ENCODE results near the gene GLT8D2. TPM values are rescaled to one million over a fixed set of nuclear protein-coding genes. Genes with fewer than 3 reads are reported as not detected.
"Not testable (repeated sequence)": the region's sequence is repeated elsewhere in the genome, so short reads cannot be mapped to it uniquely, and the experiment has no call there.

The GLT8D2 gene
- total RNA-seq, 2 donors from 2014 or later: 3.1 to 11.2 TPM

DNA sequence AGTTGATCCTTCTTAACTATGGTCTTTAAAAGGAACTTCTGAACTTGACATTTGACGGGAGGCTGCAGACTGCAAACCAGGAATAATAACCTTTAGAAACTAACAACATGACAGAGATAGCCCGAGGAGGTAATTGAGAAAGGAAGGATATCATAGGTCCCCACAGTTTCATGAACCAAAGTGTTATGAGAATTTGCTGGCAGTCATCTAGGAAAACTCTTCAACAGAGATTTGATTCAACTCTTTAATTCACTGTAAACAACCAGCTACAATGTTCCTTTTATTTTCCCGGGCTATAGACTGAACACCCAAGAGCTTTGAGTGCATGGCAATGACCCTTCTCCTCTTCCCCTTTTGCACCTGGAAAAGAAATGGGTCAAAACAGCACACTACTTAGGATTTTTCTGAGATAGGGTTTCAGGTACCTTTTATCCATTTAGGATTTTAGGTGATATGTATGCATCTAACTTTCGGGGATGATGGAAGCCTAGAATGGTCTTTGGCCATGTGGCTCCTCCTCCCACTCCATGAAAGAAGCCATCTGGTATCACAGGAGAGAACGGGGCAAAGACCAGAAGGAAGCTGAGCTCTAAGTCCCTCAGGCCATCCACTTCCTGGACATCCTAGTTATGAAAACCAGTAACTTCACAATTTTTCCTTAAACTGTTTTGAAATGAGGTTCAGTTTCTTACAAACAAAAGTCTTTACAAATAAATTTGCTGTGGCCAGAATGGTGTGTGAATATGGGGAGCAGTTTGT is 23.0 kb downstream of the GLT8D2 start:
- 60% methylated on average over 5 of the region's 5 CpGs for WGBS

GRCh38 chr12:104025771-104026170 is 24.2 kb downstream of the GLT8D2 start:
- Histone ChIP-seq H3K27me3 (replicated peaks; ENCODE audit: insufficient read depth) (no peaks in the 10 kb centered on the region), H3K36me3 (no peaks in the 10 kb centered on the region), H3K4me1 (replicated peaks) (no peaks in the 10 kb centered on the region), H3K4me3 (no peak overlapping the region), H3K9me3 (no peaks in the 10 kb centered on the region), H3K27ac (no peak overlapping the region)
- intact Hi-C loops (cut with DNase I): no loop called here
- DNase-seq (ENCODE audit: low spot score): no peak
- TF ChIP-seq POLR2AphosphoS5 (IDR thresholded peaks at IDR 0.05) (no peak), POLR2A (IDR thresholded peaks at IDR 0.05) (no peak)
- TF ChIP-seq, protein P1, sequence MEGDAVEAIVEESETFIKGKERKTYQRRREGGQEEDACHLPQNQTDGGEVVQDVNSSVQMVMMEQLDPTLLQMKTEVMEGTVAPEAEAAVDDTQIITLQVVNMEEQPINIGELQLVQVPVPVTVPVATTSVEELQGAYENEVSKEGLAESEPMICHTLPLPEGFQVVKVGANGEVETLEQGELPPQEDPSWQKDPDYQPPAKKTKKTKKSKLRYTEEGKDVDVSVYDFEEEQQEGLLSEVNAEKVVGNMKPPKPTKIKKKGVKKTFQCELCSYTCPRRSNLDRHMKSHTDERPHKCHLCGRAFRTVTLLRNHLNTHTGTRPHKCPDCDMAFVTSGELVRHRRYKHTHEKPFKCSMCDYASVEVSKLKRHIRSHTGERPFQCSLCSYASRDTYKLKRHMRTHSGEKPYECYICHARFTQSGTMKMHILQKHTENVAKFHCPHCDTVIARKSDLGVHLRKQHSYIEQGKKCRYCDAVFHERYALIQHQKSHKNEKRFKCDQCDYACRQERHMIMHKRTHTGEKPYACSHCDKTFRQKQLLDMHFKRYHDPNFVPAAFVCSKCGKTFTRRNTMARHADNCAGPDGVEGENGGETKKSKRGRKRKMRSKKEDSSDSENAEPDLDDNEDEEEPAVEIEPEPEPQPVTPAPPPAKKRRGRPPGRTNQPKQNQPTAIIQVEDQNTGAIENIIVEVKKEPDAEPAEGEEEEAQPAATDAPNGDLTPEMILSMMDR (IDR thresholded peaks at IDR 0.05): no peak
- 98% methylated on average over 2 of the region's 2 CpGs for WGBS

More for the DNA sequence above, 23.0 kb downstream of the GLT8D2 start:
- DNase-seq (ENCODE audit: low spot score): no peak
- no peak overlapping the region for H3K27ac ChIP-seq
- no peaks in the 10 kb centered on the region for H3K27me3 ChIP-seq (replicated peaks; ENCODE audit: insufficient read depth)
- TF ChIP-seq, protein P1 (IDR thresholded peaks at IDR 0.05): no peak
- no peak for TF ChIP-seq POLR2AphosphoS5 (IDR thresholded peaks at IDR 0.05)
- no peak for TF ChIP-seq POLR2A (IDR thresholded peaks at IDR 0.05)
- H3K4me1 ChIP-seq (replicated peaks): no peaks in the 10 kb centered on the region
- no peaks in the 10 kb centered on the region for H3K36me3 ChIP-seq
- H3K4me3 ChIP-seq: no peak overlapping the region
- intact Hi-C loops (cut with DNase I): no loop called here
- no peaks in the 10 kb centered on the region for H3K9me3 ChIP-seq

- TF ChIP-seq, protein P1 (IDR thresholded peaks at IDR 0.05): no peak
- TF ChIP-seq POLR2AphosphoS5 (IDR thresholded peaks at IDR 0.05) (no peak), POLR2A (IDR thresholded peaks at IDR 0.05) (no peak)
- no peaks in the 10 kb centered on the region for H3K36me3 ChIP-seq
- intact Hi-C loops (cut with DNase I): no loop called here
- no peaks in the 10 kb centered on the region for H3K9me3 ChIP-seq
- H3K27me3 ChIP-seq (replicated peaks; ENCODE audit: insufficient read depth): no peaks in the 10 kb centered on the region
- H3K27ac ChIP-seq: no peak overlapping the region
- H3K4me1 ChIP-seq (replicated peaks): no peaks in the 10 kb centered on the region
- no peak overlapping the region for H3K4me3 ChIP-seq
- WGBS: 96% methylated on average over 6 of the region's 6 CpGs
- DNase-seq (ENCODE audit: low spot score): no peak
These were observed 25.6 kb downstream of the GLT8D2 start for GRCh38 chr12:104024348-104024747.

DNA sequence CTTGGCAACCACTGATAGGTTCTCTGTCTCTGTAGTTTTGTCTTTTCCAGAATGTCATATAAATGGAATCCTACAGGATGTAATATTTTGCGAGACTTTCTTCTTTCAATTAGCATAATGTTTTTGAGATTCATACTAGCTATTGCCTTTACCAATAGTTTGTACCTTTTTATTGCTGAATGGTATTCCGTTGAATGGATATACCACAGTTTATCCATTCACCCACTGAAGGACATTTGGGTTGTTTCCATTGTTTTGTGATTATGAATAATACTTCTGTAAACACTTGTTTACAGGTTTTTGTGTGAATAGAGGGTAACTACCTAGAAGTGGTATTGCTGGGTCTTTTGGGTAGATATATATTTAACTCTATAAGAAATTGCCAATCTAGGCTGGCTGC is 26.3 kb downstream of the GLT8D2 start:
- Histone ChIP-seq H3K36me3 (no peaks in the 10 kb centered on the region), H3K4me3 (no peak overlapping the region), H3K9me3 (no peaks in the 10 kb centered on the region), H3K4me1 (replicated peaks) (no peaks in the 10 kb centered on the region), H3K27me3 (replicated peaks; ENCODE audit: insufficient read depth) (no peaks in the 10 kb centered on the region), H3K27ac (no peak overlapping the region)
- TF ChIP-seq, protein P1 (IDR thresholded peaks at IDR 0.05): no peak
- no peak for TF ChIP-seq POLR2AphosphoS5 (IDR thresholded peaks at IDR 0.05)
- TF ChIP-seq POLR2A (IDR thresholded peaks at IDR 0.05): no peak
- no peak for DNase-seq (ENCODE audit: low spot score)
- intact Hi-C loops (cut with DNase I): no loop called here
- WGBS: 97% methylated on average over 2 of the region's 2 CpGs

GRCh38 chr12:104022786-104023185 is 27.2 kb downstream of the GLT8D2 start:
- DNase-seq (ENCODE audit: low spot score): no peak
- no peak overlapping the region for H3K4me3 ChIP-seq
- no peaks in the 10 kb centered on the region for H3K4me1 ChIP-seq (replicated peaks)
- H3K9me3 ChIP-seq: no peaks in the 10 kb centered on the region
- TF ChIP-seq POLR2A (IDR thresholded peaks at IDR 0.05): no peak
- TF ChIP-seq POLR2AphosphoS5 (IDR thresholded peaks at IDR 0.05): no peak
- TF ChIP-seq, protein P1 (IDR thresholded peaks at IDR 0.05): no peak
- no peaks in the 10 kb centered on the region for H3K36me3 ChIP-seq
- no peaks in the 10 kb centered on the region for H3K27me3 ChIP-seq (replicated peaks; ENCODE audit: insufficient read depth)
- H3K27ac ChIP-seq: no peak overlapping the region
- intact Hi-C loops (cut with DNase I): no loop called here
- 33% methylated on average over 3 of the region's 3 CpGs for WGBS

DNA sequence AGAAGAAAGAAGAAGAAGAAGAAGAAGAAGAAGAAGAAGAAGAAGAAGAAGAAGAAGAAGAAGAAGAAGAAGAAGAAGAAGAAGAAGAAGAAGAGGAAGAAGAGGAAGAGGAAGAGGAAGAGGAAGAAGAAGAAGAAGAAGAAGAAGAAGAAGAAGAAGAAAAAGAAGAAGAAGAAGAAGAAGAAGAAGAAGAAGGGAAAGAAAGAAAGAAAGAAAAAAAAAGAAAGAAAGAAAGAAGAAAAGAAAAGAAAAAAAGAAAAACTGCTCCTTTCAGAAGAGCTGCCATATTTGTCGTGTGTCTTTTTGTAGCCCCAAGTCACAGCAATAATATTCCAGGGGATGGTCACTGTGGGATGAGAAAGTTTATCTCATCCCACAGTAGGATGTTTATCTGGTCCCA is 28.1 kb downstream of the GLT8D2 start:
- DNase-seq (ENCODE audit: low spot score); H3K4me3 ChIP-seq; H3K36me3 ChIP-seq; H3K9me3 ChIP-seq; H3K27me3 ChIP-seq (replicated peaks; ENCODE audit: insufficient read depth); H3K27ac ChIP-seq; intact Hi-C loops (cut with DNase I); H3K4me1 ChIP-seq (replicated peaks): not testable (repeated sequence)
- WGBS: 90% methylated on average over 1 of the region's 1 CpG

Measured in prostate gland (tissue), 2 donors.